HL-60/S4 (cell line): ENCODE data around the gene NSMF.

Source experiments
- in situ Hi-C: fragments of 300-500 bp; cut with MboI; formaldehyde crosslinking; loops from 2 replicates; pipeline ENCODE4 v1.14.3; 2022; ENCODE audit warnings: low sequenced_read_pairs

Gene NSMF

GRCh38 chr9:137492464-137493363 lies 33.6 kb upstream of the NSMF start:
- in situ Hi-C loops = no loop called here

- in situ Hi-C loops = no loop called here
Observed at GRCh38 chr9:137491735-137492432, 32.8 kb upstream of the NSMF start.

GRCh38 chr9:137490532-137491186 lies 31.5 kb upstream of the NSMF start:
- in situ Hi-C loops = no loop called here

GRCh38 chr9:137488906-137489305 lies 29.8 kb upstream of the NSMF start:
- in situ Hi-C loops = no loop called here

- in situ Hi-C loops = no loop called here
Observed at GRCh38 chr9:137488327-137488653, 29.2 kb upstream of the NSMF start.

GRCh38 chr9:137487454-137488326 lies 28.6 kb upstream of the NSMF start:
- in situ Hi-C loops = no loop called here

GRCh38 chr9:137486545-137487453 lies 27.7 kb upstream of the NSMF start:
- in situ Hi-C loops = no loop called here

GRCh38 chr9:137486141-137486490 lies 27.0 kb upstream of the NSMF start:
- in situ Hi-C loops = no loop called here

GRCh38 chr9:137485343-137486140 lies 26.4 kb upstream of the NSMF start:
- in situ Hi-C loops = no loop called here

GRCh38 chr9:137484551-137485315 lies 25.6 kb upstream of the NSMF start:
- in situ Hi-C loops = no loop called here

GRCh38 chr9:137482094-137482781 lies 23.1 kb upstream of the NSMF start:
- in situ Hi-C loops = no loop called here

GRCh38 chr9:137480686-137481683 lies 21.9 kb upstream of the NSMF start:
- in situ Hi-C loops = no loop called here

GRCh38 chr9:137479892-137480685 lies 21.0 kb upstream of the NSMF start:
- in situ Hi-C loops = no loop called here

- in situ Hi-C loops = no loop called here
Observed at GRCh38 chr9:137478962-137479861, 20.1 kb upstream of the NSMF start.

GRCh38 chr9:137478613-137478961 lies 19.5 kb upstream of the NSMF start:
- in situ Hi-C loops = no loop called here
